CD4-positive, alpha-beta T cell treated with Interleukin-10 for 1 hour (primary cell): ENCODE results near the gene PIK3C2G.

ENCODE experiments used
- DNase-seq: peaks from one replicate; pipeline ENCODE4 v3.0.0-alpha.2; 2020

Gene PIK3C2G

GRCh38 chr12:18345021-18345735 lies 83.9 kb downstream of the PIK3C2G start:
- no peak for DNase-seq

- no peak for DNase-seq
Observed at GRCh38 chr12:18352312-18352711, 91.0 kb downstream of the PIK3C2G start.

GRCh38 chr12:18355429-18355828 lies 94.1 kb downstream of the PIK3C2G start:
- DNase-seq, result no peak

DNA sequence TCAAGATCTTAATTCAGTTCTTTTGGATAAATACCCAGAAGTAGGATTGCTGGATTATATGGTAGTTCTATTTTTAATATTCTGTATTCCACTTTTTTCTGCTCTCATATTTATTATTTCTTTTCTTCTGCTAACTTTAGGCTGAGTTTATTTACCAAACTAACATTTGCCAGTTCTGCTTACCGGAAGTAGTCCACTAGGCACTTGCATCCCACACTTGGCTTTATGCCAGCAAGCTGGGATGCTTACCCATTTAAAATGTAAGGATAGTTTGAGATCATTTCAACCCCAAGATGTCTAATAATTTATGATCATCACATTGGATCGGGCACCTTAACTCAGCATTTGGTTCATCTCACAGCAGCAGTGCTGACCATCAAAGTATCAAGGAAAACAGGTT lies 96.8 kb downstream of the PIK3C2G start:
- DNase-seq, result no peak

- DNase-seq, result no peak
Observed at GRCh38 chr12:18358930-18359329, 97.6 kb downstream of the PIK3C2G start.

DNA sequence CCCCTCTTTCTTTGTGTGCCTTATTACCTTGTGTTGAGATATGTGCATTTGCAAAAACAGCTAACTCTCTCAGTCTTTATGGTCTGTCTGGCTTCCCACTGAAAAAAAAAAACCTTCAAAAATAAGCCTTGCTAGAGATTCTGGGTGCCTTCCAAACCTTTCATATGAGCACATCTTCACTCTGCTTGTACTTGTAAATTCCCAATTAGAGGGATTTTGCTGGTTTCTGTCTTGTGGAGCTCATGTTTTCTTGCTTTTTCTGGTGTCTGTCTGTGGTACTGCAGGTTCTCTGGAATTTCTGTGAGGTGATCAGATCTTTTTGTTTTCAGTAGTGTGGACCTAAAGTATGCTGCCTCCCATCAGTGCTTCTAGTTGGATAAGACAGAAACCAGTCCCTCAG lies 100.1 kb downstream of the PIK3C2G start:
- DNase-seq, result no peak

DNA sequence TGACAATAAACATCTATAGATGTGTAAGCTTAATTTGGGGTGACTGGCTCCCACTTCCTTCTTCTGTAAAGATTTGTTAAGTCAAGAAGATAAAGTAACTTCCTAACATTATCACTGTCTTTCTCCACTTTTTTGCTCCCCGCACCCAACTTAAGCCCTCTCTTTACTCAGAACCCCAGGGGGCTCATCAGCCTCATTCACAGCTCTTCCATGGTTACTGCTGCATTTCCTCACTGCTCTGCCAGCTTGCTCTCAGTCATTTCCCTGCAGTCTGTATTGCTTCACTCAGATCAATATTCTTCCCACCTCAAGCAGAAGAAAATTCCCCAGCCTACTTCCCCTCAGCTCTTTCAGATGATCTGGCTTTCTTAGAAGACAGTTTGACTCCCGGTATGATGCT lies 102.0 kb downstream of the PIK3C2G start:
- DNase-seq, result no peak

- no peak for DNase-seq
Observed at GRCh38 chr12:18368594-18368993, 107.3 kb downstream of the PIK3C2G start.

- no peak for DNase-seq
Observed at GRCh38 chr12:18373181-18373580, 111.9 kb downstream of the PIK3C2G start.

DNA sequence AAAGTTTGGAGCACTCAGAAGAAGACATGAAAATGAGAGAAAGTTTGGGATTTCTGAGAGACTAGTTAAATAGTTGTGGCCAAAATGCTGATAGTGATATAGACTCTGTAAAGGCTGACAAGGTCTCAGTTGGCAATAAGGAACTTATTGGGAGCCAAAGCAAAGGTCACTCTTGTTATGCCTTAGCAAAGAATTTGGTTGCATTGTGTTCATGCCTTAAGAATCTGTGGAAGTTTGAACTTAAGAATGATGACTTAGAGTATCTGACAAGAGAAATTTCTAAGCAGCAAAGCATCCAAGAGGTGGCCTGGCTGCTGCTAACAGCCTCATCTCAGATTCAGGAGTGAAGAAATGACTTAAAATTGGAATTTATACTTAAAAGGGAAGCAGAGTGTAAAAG lies 113.8 kb downstream of the PIK3C2G start:
- no peak for DNase-seq

- DNase-seq, result no peak
Observed at GRCh38 chr12:18375583-18375982, 114.3 kb downstream of the PIK3C2G start.

GRCh38 chr12:18382236-18382885 lies 121.0 kb downstream of the PIK3C2G start:
- no peak for DNase-seq

DNA sequence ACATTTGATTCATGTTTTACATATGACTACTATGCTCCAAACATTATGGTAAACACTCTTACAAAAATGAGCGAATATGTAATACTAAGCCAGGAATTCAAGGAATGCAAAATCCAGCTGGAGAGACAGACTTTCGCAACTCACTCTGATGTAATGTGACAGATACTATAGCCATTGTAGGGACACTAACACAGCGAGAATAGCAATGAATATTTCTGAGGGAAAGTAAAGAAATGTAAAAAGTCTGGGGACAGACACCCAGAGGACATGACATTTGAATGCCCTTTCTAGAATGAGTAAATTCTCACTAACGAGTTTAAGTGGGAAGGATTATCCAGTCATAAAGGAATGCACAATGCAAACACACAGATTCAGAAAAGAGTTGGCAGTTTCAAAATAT lies 121.9 kb downstream of the PIK3C2G start:
- no peak for DNase-seq

- DNase-seq, result no peak
Observed at GRCh38 chr12:18387706-18388105, 126.4 kb downstream of the PIK3C2G start.

GRCh38 chr12:18389820-18390219 lies 128.5 kb downstream of the PIK3C2G start:
- DNase-seq, result no peak

DNA sequence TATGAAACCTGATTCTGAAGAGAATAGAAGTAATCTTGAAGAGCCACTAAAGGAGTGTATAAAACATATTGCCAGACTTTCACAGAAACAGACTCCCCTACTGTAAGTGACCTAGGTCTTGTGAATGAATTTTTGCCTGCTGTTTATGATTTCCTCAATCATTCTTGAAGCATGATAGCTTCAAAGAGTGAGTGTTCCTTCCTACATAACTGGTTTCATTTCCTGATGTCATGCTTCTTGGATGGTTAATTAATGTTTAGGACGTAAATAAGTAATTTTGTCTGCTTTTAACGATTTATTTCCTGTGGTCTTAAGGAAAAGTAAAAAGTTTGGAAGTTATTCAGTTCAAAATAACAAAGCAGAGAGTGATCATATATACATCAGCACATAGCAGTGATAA lies 129.8 kb downstream of the PIK3C2G start:
- no peak for DNase-seq

DNA sequence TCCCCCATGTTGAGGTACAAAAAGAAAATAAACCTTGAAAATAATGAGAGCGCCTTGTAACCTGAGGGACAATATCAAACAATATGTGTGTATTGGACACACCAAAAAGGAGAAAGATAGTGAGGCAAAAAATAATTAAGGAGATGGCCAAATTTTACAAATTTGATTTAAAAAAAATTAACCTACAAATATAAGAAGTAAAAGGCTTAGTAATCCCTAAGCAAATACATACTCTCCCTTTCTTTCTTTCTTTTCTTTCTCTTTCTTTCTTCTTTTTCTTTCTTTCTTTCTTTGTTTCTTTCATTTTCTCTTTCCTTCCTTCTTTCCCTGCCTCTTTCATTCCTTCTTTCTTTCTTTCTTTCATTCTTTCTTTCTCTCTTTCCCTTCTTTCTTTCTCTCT lies 133.4 kb downstream of the PIK3C2G start:
- DNase-seq, result no peak

GRCh38 chr12:18400186-18400585 lies 138.9 kb downstream of the PIK3C2G start:
- DNase-seq, result no peak

DNA sequence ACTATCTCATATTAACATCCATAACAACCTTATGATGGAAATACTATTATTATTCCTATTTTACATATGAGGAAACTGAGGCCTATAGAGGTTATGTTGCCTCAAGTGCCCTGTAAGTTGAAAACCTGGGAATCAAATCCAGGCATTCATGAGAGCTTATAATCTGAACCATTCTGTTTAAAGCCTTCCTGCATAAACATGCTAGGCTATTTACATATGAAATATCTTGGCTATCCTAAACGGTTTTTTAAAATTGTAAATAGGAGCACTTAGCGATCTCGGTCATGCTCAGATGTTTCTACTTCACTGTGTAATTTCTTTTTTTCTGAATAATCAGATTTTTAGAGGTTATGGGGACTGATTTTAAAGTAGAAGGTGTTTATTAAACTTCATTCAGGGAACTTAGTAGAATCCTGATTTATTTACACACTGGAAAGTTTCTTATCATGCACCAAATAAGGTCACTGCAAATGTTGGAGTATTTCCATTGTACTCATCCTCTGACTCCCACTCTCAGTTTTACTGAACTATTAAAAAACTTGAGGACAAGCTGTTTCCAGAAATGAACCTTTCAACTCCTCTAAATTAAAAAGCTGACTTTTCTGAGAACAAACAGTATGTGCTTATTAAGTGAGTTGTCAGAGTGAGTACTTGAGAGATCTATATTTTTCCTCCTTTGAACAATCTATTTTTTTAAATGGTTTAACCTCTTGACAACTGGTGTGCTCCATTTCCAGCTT lies 141.7 kb downstream of the PIK3C2G start:
- DNase-seq, result no peak

GRCh38 chr12:18411453-18411852 lies 150.1 kb downstream of the PIK3C2G start:
- no peak for DNase-seq

DNA sequence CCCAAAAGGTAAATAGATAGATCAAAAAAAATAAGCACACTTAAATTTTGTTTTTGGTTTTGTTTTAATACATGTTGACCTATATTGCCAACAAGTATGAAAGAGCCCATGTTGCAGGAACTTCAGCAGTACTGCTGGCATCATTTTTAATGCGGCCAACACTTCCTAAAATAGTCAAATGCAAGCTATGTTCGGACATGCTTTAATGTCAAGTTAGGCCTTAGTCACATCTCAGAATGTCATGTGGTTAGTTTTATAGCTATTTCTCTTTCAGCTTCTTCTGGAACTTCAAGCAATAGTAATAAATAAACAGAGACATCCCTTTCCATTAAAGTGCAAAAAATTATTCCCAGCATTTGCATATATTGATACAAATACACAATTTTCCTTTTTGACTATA lies 153.4 kb downstream of the PIK3C2G start:
- DNase-seq, result no peak

- no peak for DNase-seq
Observed at GRCh38 chr12:18415227-18415626, 153.9 kb downstream of the PIK3C2G start.

GRCh38 chr12:18416412-18416811 lies 155.1 kb downstream of the PIK3C2G start:
- no peak for DNase-seq

GRCh38 chr12:18419311-18419710 lies 158.0 kb downstream of the PIK3C2G start:
- DNase-seq, result no peak
